GM12874 (cell line): ENCODE measurements around the gene SORBS1.
A peak's percentile ranks its signal among the peaks of the same experiment; 100 is the strongest.

Experiments
- TF ChIP-seq, protein P1 (sequence below): IDR thresholded peaks from 2 replicates; pipeline ENCODE4 v1.5.1; 2011; ENCODE audit warnings: low read depth, mild to moderate bottlenecking, control low read depth, low read length, moderate library complexity; ENCODE audit not compliant: insufficient read depth

SORBS1 gene

DNA sequence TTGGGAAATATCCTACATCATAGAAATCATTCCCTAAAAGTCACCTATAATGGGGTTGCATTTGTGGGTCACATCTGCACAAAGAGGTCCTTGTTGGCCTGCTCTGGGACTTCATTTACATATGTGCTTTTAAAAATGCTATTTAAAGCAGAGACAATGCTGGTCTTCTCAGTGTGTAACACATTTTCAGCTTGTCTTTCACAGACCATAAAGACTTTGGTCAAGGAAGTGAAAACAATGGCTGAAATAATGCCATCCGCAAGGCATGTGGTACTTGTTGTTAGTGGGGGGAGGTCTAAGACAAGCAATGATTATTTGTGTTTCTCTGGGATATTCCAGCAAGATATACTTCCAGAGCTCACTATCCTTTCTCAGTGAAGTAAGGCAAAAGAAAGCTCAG, 185.8 kb downstream of the SORBS1 start:
- TF ChIP-seq, protein P1, sequence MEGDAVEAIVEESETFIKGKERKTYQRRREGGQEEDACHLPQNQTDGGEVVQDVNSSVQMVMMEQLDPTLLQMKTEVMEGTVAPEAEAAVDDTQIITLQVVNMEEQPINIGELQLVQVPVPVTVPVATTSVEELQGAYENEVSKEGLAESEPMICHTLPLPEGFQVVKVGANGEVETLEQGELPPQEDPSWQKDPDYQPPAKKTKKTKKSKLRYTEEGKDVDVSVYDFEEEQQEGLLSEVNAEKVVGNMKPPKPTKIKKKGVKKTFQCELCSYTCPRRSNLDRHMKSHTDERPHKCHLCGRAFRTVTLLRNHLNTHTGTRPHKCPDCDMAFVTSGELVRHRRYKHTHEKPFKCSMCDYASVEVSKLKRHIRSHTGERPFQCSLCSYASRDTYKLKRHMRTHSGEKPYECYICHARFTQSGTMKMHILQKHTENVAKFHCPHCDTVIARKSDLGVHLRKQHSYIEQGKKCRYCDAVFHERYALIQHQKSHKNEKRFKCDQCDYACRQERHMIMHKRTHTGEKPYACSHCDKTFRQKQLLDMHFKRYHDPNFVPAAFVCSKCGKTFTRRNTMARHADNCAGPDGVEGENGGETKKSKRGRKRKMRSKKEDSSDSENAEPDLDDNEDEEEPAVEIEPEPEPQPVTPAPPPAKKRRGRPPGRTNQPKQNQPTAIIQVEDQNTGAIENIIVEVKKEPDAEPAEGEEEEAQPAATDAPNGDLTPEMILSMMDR = no peak

DNA sequence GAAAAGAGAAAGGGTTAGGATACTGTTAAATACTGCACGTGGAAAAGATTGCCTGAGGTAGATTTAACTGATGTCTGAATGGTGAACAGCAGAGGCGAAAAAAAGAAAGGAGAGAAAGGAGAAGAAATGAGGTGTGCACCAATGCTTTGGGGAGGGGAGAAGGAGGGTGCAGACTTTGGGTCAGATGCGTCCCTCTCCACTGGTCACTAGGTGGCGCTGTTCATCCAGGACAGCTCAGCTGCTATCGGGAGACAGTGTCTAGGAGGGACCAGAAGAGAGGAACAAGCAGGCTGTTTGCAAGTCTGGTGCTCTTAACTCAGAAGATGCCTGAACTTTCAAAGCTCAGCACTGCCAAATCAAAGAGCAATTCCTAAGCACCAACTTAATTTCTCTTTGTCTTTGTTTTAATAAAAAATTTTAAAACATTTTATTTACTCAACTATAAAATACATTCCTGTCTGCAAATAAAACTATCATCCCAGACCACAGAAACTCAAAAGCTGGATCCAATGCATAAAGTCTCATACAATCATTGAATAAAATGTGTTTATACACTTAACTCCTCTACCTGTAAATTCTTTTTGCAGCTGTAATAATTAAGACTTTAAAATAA, 186.5 kb downstream of the SORBS1 start:
- TF ChIP-seq, protein P1 = peak; percentile 92

DNA sequence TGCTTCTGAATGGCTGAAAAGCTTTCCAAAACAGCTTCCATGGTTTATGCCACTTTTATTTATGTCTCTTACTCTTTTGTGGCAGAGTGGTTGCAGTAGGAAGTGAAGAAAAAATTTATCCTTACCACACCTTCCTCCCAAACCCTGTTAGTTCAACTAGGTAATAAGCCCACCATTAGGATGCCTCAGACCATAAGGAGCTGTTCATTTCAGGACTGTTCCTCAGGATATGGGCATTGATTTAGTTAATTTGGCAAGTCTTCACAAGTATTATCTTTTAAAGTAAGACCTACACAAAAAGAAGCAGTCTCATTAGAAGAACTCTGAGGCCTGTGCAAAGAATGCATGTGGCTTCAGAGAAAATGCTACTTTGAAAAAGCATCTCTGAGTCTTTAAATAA, 187.5 kb downstream of the SORBS1 start:
- TF ChIP-seq, protein P1 = no peak

DNA sequence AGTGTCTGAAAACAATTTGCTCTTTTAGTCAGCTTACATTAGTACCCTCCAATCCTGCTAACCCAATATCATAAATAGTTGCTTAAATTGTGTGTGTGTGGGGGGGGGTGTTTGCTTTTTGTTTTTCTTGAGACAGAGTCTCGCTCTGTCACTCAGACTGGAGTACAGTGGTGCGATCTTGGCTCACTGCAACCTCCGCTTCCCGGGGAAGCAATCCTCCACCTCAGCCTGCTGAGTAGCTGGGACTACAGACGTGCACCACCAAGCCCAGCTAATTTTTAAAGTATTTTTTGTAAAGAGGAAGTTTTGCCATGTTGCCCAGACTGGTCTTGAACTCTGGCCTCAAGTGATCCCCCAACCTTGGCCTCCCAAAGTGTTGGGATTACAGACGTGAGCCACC, 196.8 kb downstream of the SORBS1 start:
- TF ChIP-seq, protein P1 = no peak

DNA sequence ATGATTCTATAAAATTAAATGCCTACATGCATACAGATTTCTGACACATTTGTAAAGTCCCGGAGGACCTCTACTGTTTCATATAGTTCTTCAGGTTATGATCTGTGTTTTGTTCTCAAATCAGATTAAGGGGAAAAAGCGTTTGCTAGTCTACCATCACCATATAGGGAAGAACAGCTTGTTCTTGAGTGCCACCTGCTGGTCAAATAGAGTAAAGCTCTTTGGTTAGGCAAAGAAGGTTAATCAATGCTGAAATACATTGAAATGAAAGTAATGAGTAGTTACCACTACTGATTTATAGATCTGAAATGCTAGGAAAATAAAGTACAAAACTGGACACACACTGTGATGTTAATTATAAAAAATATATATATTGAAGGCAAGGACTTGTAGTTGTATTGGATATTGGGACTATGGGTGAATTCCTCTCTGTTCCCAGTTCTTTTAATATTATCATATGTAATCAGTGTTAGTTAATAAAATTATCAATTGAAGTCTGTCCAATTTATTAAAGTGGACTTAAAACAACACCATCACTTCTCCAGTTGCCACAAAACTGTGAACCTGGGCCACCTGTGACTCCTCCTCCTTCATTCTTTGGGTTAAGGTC, 197.8 kb downstream of the SORBS1 start:
- TF ChIP-seq, protein P1 = peak; percentile 63

DNA sequence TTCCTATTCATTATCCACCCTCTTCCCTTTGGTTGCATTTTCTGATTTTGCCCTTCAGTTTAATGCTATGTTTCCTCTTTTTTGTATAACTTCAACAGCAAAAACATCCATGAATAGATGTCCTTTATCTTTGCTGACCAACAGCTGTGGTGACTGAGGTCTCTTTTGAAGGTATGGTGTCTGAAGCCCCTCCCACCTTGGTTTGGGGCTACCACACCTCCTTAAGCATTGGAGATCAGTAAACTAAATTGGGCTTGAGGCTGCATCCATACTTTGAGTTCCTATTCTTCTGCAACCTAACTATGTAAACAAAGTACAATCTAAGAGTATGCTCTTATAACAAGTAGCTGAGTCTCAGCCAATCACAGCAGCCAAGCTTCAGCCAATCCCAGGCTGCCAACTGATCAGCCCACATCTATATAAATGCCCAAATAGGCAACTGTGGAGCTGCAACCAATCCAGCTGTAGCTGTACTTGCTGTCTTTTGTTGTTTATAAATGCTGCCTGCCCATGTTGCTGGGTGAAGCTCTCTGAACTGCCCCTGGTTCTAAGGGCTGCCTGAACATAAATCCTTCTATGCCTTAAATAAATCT, 201.0 kb downstream of the SORBS1 start:
- TF ChIP-seq, protein P1 = no peak

DNA sequence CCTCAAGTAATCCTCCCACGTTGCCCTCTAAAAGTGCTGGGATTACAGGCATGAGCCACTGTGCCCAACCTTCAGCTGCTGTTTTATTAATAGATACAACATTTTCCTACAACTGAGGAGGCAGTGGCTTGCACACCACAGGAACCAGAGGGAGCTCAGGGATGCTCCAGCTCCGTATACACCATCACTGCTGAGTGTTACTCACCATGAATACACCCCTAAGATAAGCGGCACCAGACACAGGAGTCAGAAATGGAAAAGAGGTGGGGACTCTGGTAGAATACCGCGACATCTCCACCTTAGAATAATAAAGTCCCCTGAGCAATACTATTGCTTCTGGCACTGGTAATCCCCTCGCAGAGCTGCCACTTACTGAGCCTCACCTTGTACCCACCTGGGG, 201.7 kb downstream of the SORBS1 start:
- TF ChIP-seq, protein P1 = no peak
